HG03103 (cell line): Measurements from ENCODE around the gene REL.

Experiments used
- ATAC-seq: cut with Tn5 transposase; IDR thresholded peaks from one replicate; pipeline ENCODE4 v1.9.1; 2021; ENCODE audit warnings: low read depth; ENCODE audit not compliant: unreplicated experiment

REL gene

GRCh38 chr2:60961457-60961856, 80.1 kb downstream of the REL start:
- ATAC-seq, result no peak

GRCh38 chr2:60962528-60962927, 81.2 kb downstream of the REL start:
- no peak for ATAC-seq

- ATAC-seq, result no peak
These were observed 81.8 kb downstream of the REL start for GRCh38 chr2:60963190-60963589.

- ATAC-seq, result no peak
These were observed 83.5 kb downstream of the REL start for GRCh38 chr2:60964651-60965498.

- no peak for ATAC-seq
These were observed 84.1 kb downstream of the REL start for GRCh38 chr2:60965499-60965785.

- ATAC-seq, result peak; percentile 59
These were observed 85.4 kb downstream of the REL start for GRCh38 chr2:60966507-60967405.

GRCh38 chr2:60972889-60973656, 91.7 kb downstream of the REL start:
- no peak for ATAC-seq

- no peak for ATAC-seq
These were observed 92.3 kb downstream of the REL start for GRCh38 chr2:60973705-60974104.

- no peak for ATAC-seq
These were observed 93.3 kb downstream of the REL start for GRCh38 chr2:60974652-60975051.
